HG03060 (cell line): Measurements from ENCODE around the gene OSBPL10.
"Not testable (repeated sequence)": the region's sequence is repeated elsewhere in the genome, so short reads cannot be mapped to it uniquely, and the experiment has no call there.

Experiments
- ATAC-seq: cut with Tn5 transposase; IDR thresholded peaks from one replicate; pipeline ENCODE4 v1.9.1; 2021; ENCODE audit warnings: low read depth, moderate number of reproducible peaks; ENCODE audit not compliant: unreplicated experiment

Gene OSBPL10

GRCh38 chr3:31870111-31870510 lies 111.0 kb downstream of the OSBPL10 start:
- not testable (repeated sequence) for ATAC-seq

GRCh38 chr3:31868236-31868635 lies 112.8 kb downstream of the OSBPL10 start:
- ATAC-seq = no peak

GRCh38 chr3:31862666-31863279 lies 118.3 kb downstream of the OSBPL10 start:
- ATAC-seq = no peak

- no peak for ATAC-seq
Observed at GRCh38 chr3:31861826-31862225, 119.2 kb downstream of the OSBPL10 start.

- ATAC-seq = not testable (repeated sequence)
Observed at GRCh38 chr3:31860642-31861041, 120.4 kb downstream of the OSBPL10 start.

GRCh38 chr3:31859245-31859644 lies 121.8 kb downstream of the OSBPL10 start:
- ATAC-seq = no peak

- no peak for ATAC-seq
Observed at GRCh38 chr3:31858439-31858838, 122.6 kb downstream of the OSBPL10 start.

- no peak for ATAC-seq
Observed at GRCh38 chr3:31853580-31853979, 127.5 kb downstream of the OSBPL10 start.

- ATAC-seq = no peak
Observed at GRCh38 chr3:31851278-31851677, 129.8 kb downstream of the OSBPL10 start.

- ATAC-seq = no peak
Observed at GRCh38 chr3:31848911-31849310, 132.2 kb downstream of the OSBPL10 start.

- ATAC-seq = no peak
Observed at GRCh38 chr3:31848163-31848818, 132.8 kb downstream of the OSBPL10 start.

GRCh38 chr3:31847760-31848159 lies 133.3 kb downstream of the OSBPL10 start:
- no peak for ATAC-seq

- no peak for ATAC-seq
Observed at GRCh38 chr3:31841515-31841914, 139.5 kb downstream of the OSBPL10 start.

- ATAC-seq = no peak
Observed at GRCh38 chr3:31840252-31840651, 140.8 kb downstream of the OSBPL10 start.

GRCh38 chr3:31839144-31839917 lies 141.7 kb downstream of the OSBPL10 start:
- ATAC-seq = no peak

GRCh38 chr3:31836131-31837075 lies 144.7 kb downstream of the OSBPL10 start:
- ATAC-seq = no peak

- ATAC-seq = no peak
Observed at GRCh38 chr3:31833391-31834190, 147.5 kb downstream of the OSBPL10 start.

- no peak for ATAC-seq
Observed at GRCh38 chr3:31832551-31832950, 148.5 kb downstream of the OSBPL10 start.

- no peak for ATAC-seq
Observed at GRCh38 chr3:31831591-31831990, 149.5 kb downstream of the OSBPL10 start.
